ENCODE measurements around the gene ABCC3.

GRCh38 chr17:50588391-50589049 is 46.2 kb upstream of the ABCC3 start:
- TF ChIP-seq CTCF (IDR thresholded peaks at IDR 0.05) = no peak
- TF ChIP-seq POLR2A (IDR thresholded peaks at IDR 0.05) = no peak
